Caco-2 (cell line): ENCODE results near the gene HNMT. TPM values are rescaled to one million over a fixed set of nuclear protein-coding genes. Genes with fewer than 3 reads are reported as not detected.

ENCODE experiments used
- BruUV-seq: library from RNA; stranded (reverse); fragments of 400-500 nt; replicated peaks from 2 replicates; lab custom pipeline; 2021; lab: Mats Ljungman, UMichigan
- CTCF ChIA-PET: fragments of 300-600 bp; sonication (Branson Sonifier 250); formaldehyde crosslinking; loops from one replicate; lab custom pipeline; 2022; ENCODE audit warnings: antibody characterized with exemption; lab: Charles Lee
- POLR2A ChIA-PET: fragments of 300-600 bp; sonication (Branson Sonifier 250); formaldehyde crosslinking; loops from one replicate; lab custom pipeline; 2022; ENCODE audit warnings: antibody characterized with exemption; lab: Charles Lee
- DNase-seq, 2 experiments: peaks; one replicate each; pipeline versions ENCODE4 v3.0.0 to v3.0.0-alpha.2; 2020 to 2022
- H3K27me3 ChIP-seq: replicated peaks from 2 replicates; pipeline ENCODE4 v1.6.0; 2011; ENCODE audit warnings: low read length; ENCODE audit not compliant: control insufficient read depth, insufficient read depth
- H3K36me3 ChIP-seq: 2 replicates; pipeline ENCODE4 v1.5.1; 2011; ENCODE audit warnings: low read length; ENCODE audit not compliant: control insufficient read depth, insufficient read depth
- H3K4me1 ChIP-seq: fragments of 250-450 bp; sonication (Bioruptor Pico); 2 replicates; pipeline ENCODE4 v1.5.1; 2020; ENCODE audit warnings: mild to moderate bottlenecking
- H3K4me3 ChIP-seq: 2 replicates; pipeline ENCODE4 v1.5.1; 2011; ENCODE audit warnings: low read depth, mild to moderate bottlenecking, control low read depth, low read length
- H3K9me3 ChIP-seq: fragments of 250-450 bp; sonication (Bioruptor Pico); 2 replicates; pipeline ENCODE4 v1.5.1; 2020; ENCODE audit warnings: mild to moderate bottlenecking, moderate library complexity
- H3K27ac Mint-ChIP-seq: one replicate; pipeline ENCODE4 v1.8.0; 2022; ENCODE audit warnings: mixed read lengths; ENCODE audit not compliant: unreplicated experiment
- H3K27me3 Mint-ChIP-seq: one replicate; pipeline ENCODE4 v1.8.0; 2022; ENCODE audit warnings: mixed read lengths; ENCODE audit not compliant: insufficient read depth, unreplicated experiment
- H3K36me3 Mint-ChIP-seq: one replicate; pipeline ENCODE4 v1.8.0; 2022; ENCODE audit warnings: mild to moderate bottlenecking, mixed read lengths; ENCODE audit not compliant: insufficient read depth, unreplicated experiment
- H3K4me1 Mint-ChIP-seq: one replicate; pipeline ENCODE4 v1.8.0; 2022; ENCODE audit warnings: low read depth, mixed read lengths; ENCODE audit not compliant: unreplicated experiment
- H3K4me3 Mint-ChIP-seq: one replicate; pipeline ENCODE4 v1.8.0; 2022; ENCODE audit warnings: mild to moderate bottlenecking, moderate library complexity, mixed read lengths; ENCODE audit not compliant: unreplicated experiment
- H3K9me3 Mint-ChIP-seq: one replicate; pipeline ENCODE4 v1.8.0; 2022; ENCODE audit warnings: mixed read lengths; ENCODE audit not compliant: unreplicated experiment
- intact Hi-C: fragments of 100-400 bp; cut with micrococcal nuclease; formaldehyde crosslinking; loops from one replicate; pipeline ENCODE4 v1.10.0; 2022; ENCODE audit not compliant: unreplicated experiment
- total RNA-seq: library from RNA; stranded (reverse); gene quantifications from 2 replicates; pipeline ENCODE4 v1.2.3, GENCODE V29; 2022
- TF ChIP-seq, protein P1 (sequence below), 2 experiments: fragments of 200-600 bp in 1 of 2; IDR thresholded peaks; 1 replicate in 1 of 2; 2 replicates in 1 of 2; pipeline versions ENCODE4 v1.5.1 to v1.8.0; 2011 to 2022; ENCODE audit warnings: antibody characterized with exemption in 1 of 2, control low read depth in 1 of 2, inconsistent platforms in 1 of 2, low read depth in 1 of 2, low read length in 1 of 2, mild to moderate bottlenecking in 1 of 2, moderate library complexity in 1 of 2; ENCODE audit not compliant: insufficient read depth in 1 of 2, severe bottlenecking in 1 of 2, unreplicated experiment in 1 of 2

The HNMT gene
- total RNA-seq, 1 experiment from 2014 or later, result 42.8 TPM

DNA sequence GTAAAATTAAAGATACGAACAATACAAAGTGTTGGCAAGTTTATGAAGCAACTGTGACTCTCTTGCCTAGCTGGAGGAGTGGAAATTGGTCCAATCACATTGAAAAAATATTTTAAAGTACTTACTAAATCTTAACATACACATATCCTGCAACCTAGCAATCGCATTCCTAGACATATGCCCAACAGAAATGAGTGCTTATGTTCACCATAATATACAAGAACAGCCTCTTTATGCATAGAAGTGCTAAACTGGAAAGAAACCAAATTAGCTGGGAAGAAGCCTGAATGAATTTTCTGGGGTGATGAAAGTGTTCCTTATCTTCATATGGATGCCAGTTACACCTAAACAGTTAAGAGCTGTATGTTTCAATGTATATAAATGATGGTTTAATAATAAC lies 98.9 kb downstream of the HNMT start:
- H3K36me3 Mint-ChIP-seq, result no peaks in the 10 kb centered on the region
- intact Hi-C loops, result no loop called here
- H3K4me3 Mint-ChIP-seq, result no peak overlapping the region
- Histone ChIP-seq H3K4me3 (no peak overlapping the region), H3K36me3 (no peaks in the 10 kb centered on the region), H3K27me3 (no peaks in the 10 kb centered on the region), H3K9me3 (no peaks in the 10 kb centered on the region), H3K4me1 (peaks cover 13% of the 10 kb centered on the region; the same call in 1 of the 2 replicates)
- no peak for DNase-seq
- H3K27ac Mint-ChIP-seq, result no peak overlapping the region
- H3K4me1 Mint-ChIP-seq, result no peaks in the 10 kb centered on the region
- no TSS peak for BruUV-seq
- TF ChIP-seq, protein P1, sequence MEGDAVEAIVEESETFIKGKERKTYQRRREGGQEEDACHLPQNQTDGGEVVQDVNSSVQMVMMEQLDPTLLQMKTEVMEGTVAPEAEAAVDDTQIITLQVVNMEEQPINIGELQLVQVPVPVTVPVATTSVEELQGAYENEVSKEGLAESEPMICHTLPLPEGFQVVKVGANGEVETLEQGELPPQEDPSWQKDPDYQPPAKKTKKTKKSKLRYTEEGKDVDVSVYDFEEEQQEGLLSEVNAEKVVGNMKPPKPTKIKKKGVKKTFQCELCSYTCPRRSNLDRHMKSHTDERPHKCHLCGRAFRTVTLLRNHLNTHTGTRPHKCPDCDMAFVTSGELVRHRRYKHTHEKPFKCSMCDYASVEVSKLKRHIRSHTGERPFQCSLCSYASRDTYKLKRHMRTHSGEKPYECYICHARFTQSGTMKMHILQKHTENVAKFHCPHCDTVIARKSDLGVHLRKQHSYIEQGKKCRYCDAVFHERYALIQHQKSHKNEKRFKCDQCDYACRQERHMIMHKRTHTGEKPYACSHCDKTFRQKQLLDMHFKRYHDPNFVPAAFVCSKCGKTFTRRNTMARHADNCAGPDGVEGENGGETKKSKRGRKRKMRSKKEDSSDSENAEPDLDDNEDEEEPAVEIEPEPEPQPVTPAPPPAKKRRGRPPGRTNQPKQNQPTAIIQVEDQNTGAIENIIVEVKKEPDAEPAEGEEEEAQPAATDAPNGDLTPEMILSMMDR (IDR thresholded peaks at IDR 0.05; ENCODE audit: insufficient read depth in 1 of 2, low read depth in 1 of 2, low read length in 1 of 2, severe bottlenecking in 1 of 2, unreplicated experiment in 1 of 2), result no peak
- H3K9me3 Mint-ChIP-seq, result no peaks in the 10 kb centered on the region
- ChIA-PET CTCF (no interaction called here), POLR2A (no interaction called here)
- no peaks in the 10 kb centered on the region for H3K27me3 Mint-ChIP-seq
